Trophoblast cell (in vitro differentiated cells and primary cell): ENCODE data around the gene POLR2B.

Experiments used
- DNase-seq, 2 donors: peaks; one replicate each; pipeline ENCODE4 v3.0.0-alpha.2; 2016
- H2AFZ ChIP-seq: 2 replicates; pipeline ENCODE4 v1.6.1; 2013; ENCODE audit warnings: low read length, moderate library complexity, mild to moderate bottlenecking; ENCODE audit not compliant: insufficient read depth, poor library complexity
- H2AK5ac ChIP-seq: 2 replicates; pipeline ENCODE4 v1.6.1; 2013; ENCODE audit warnings: mild to moderate bottlenecking, low read length
- H2BK120ac ChIP-seq: 2 replicates; pipeline ENCODE4 v1.6.1; 2013; ENCODE audit warnings: low read length, mild to moderate bottlenecking, moderate library complexity; ENCODE audit not compliant: insufficient read depth, poor library complexity
- H2BK12ac ChIP-seq: 2 replicates; pipeline ENCODE4 v1.6.1; 2013; ENCODE audit warnings: mild to moderate bottlenecking, low read length, moderate library complexity
- H2BK5ac ChIP-seq: 2 replicates; pipeline ENCODE4 v1.6.1; 2013; ENCODE audit warnings: low read length, low read depth, moderate library complexity, mild to moderate bottlenecking; ENCODE audit not compliant: poor library complexity
- H3K14ac ChIP-seq: 2 replicates; pipeline ENCODE4 v1.6.1; 2013; ENCODE audit warnings: mild to moderate bottlenecking, low read length
- H3K18ac ChIP-seq: 2 replicates; pipeline ENCODE4 v1.6.1; 2013; ENCODE audit warnings: mild to moderate bottlenecking, low read length
- H3K23ac ChIP-seq: 2 replicates; pipeline ENCODE4 v1.6.1; 2013; ENCODE audit warnings: low read length
- H3K27ac ChIP-seq: 2 replicates; pipeline ENCODE4 v1.5.1; 2013; ENCODE audit warnings: low read depth, mild to moderate bottlenecking, inconsistent platforms, low read length, moderate library complexity
- H3K27me3 ChIP-seq: 2 replicates; pipeline ENCODE4 v1.6.1; 2013; ENCODE audit warnings: inconsistent platforms, mild to moderate bottlenecking, low read length, moderate library complexity; ENCODE audit not compliant: insufficient read depth
- H3K36me3 ChIP-seq, 2 experiments: 1 replicate in 1 of 2; 2 replicates in 1 of 2; pipeline ENCODE4 v1.6.1; 2013; ENCODE audit warnings: low read length in 2 of 2, mild to moderate bottlenecking in 2 of 2, moderate library complexity in 1 of 2; ENCODE audit not compliant: insufficient read depth in 2 of 2, control insufficient read depth in 1 of 2
- H3K4ac ChIP-seq: 2 replicates; pipeline ENCODE4 v1.6.1; 2013; ENCODE audit warnings: low read depth, mild to moderate bottlenecking, low read length, moderate library complexity
- H3K4me1 ChIP-seq, 2 experiments: 1 replicate in 1 of 2; 2 replicates in 1 of 2; pipeline ENCODE4 v1.6.1; 2013; ENCODE audit warnings: low read length in 2 of 2, mild to moderate bottlenecking in 2 of 2, moderate library complexity in 1 of 2; ENCODE audit not compliant: insufficient read depth in 2 of 2, control insufficient read depth in 1 of 2
- H3K4me2 ChIP-seq: 2 replicates; pipeline ENCODE4 v1.6.1; 2013; ENCODE audit warnings: inconsistent platforms, mild to moderate bottlenecking, low read length, moderate library complexity
- H3K4me3 ChIP-seq: 2 replicates; pipeline ENCODE4 v1.5.1; 2013; ENCODE audit warnings: mild to moderate bottlenecking, low read depth, low read length, inconsistent platforms
- H3K79me1 ChIP-seq: one replicate; pipeline ENCODE4 v1.6.1; 2013; ENCODE audit warnings: low read length
- H3K79me2 ChIP-seq: 2 replicates; pipeline ENCODE4 v1.6.1; 2013; ENCODE audit warnings: low read length, mild to moderate bottlenecking; ENCODE audit not compliant: control insufficient read depth, insufficient read depth, poor library complexity
- H3K9ac ChIP-seq: 2 replicates; pipeline ENCODE4 v1.6.1; 2013; ENCODE audit warnings: mild to moderate bottlenecking, low read length
- H3K9me3 ChIP-seq: 2 replicates; pipeline ENCODE4 v1.6.1; 2013; ENCODE audit warnings: low read depth, mild to moderate bottlenecking, control low read depth, inconsistent platforms, low read length; ENCODE audit not compliant: insufficient read depth
- H4K12ac ChIP-seq: 2 replicates; pipeline ENCODE4 v1.6.1; 2013; ENCODE audit warnings: low read depth, mild to moderate bottlenecking, low read length, moderate library complexity
- H4K8ac ChIP-seq: 2 replicates; pipeline ENCODE4 v1.6.1; 2013; ENCODE audit warnings: low read depth, mild to moderate bottlenecking, low read length, moderate library complexity
- H4K91ac ChIP-seq: one replicate; pipeline ENCODE4 v1.6.1; 2013; ENCODE audit warnings: low read depth, mild to moderate bottlenecking, low read length, moderate library complexity
- whole genome bisulfite sequencing: extraction: QIAGEN DNeasy Blood & Tissue Kit; methylation state at CpG from one replicate; pipeline ENCODE4 v1.1.7; 2013; ENCODE audit warnings: missing lambda C conversion rate; ENCODE audit not compliant: insufficient read length, insufficient coverage; ENCODE audit errors: extremely low coverage; 5-methylcytosine and 5-hydroxymethylcytosine counted together

The POLR2B gene

GRCh38 chr4:57068237-57068981 lies 89.7 kb downstream of the POLR2B start:
- H3K4me1 ChIP-seq: peaks cover 10 to 19% of the 10 kb centered on the region in 2 experiments
- no peak overlapping the region for H2BK5ac ChIP-seq
- H4K12ac ChIP-seq: no peak overlapping the region
- H3K4me2 ChIP-seq: no peak overlapping the region
- H3K27ac ChIP-seq: no peak overlapping the region
- no peak overlapping the region for H2AFZ ChIP-seq
- H3K79me2 ChIP-seq: peaks cover 2% of the 10 kb centered on the region
- no peak overlapping the region for H2BK12ac ChIP-seq
- no peak overlapping the region for H3K14ac ChIP-seq
- H3K23ac ChIP-seq: no peak overlapping the region
- no peak overlapping the region for H2BK120ac ChIP-seq
- H3K9ac ChIP-seq: no peak overlapping the region
- H3K4ac ChIP-seq: no peak overlapping the region
- no peaks in the 10 kb centered on the region for H3K27me3 ChIP-seq
- no peaks in the 10 kb centered on the region for H3K9me3 ChIP-seq
- no peak overlapping the region for H3K4me3 ChIP-seq
- H3K36me3 ChIP-seq: peaks cover 16 to 26% of the 10 kb centered on the region in 2 experiments
- no peak for DNase-seq
- H3K79me1 ChIP-seq: peaks cover 11% of the 10 kb centered on the region
- H4K8ac ChIP-seq: no peak overlapping the region
- H2AK5ac ChIP-seq: no peak overlapping the region
- no peak overlapping the region for H4K91ac ChIP-seq
- H3K18ac ChIP-seq: no peak overlapping the region
- no CpG with 5 or more reads among the region's 8 CpGs for WGBS

GRCh38 chr4:57070461-57070860 lies 91.8 kb downstream of the POLR2B start:
- Histone ChIP-seq H3K4ac (no peak overlapping the region), H3K27ac (no peak overlapping the region), H2BK120ac (no peak overlapping the region), H3K18ac (no peak overlapping the region), H3K14ac (no peak overlapping the region), H4K8ac (no peak overlapping the region), H2AK5ac (no peak overlapping the region), H3K4me3 (no peak overlapping the region), H3K79me2 (no peaks in the 10 kb centered on the region), H2AFZ (no peak overlapping the region), H2BK12ac (no peak overlapping the region), H3K27me3 (no peaks in the 10 kb centered on the region), H4K12ac (no peak overlapping the region), H4K91ac (no peak overlapping the region), H2BK5ac (no peak overlapping the region), H3K36me3 (peaks cover 16 to 23% of the 10 kb centered on the region in 2 experiments), H3K9ac (no peak overlapping the region), H3K79me1 (peaks cover 7% of the 10 kb centered on the region), H3K23ac (no peak overlapping the region), H3K9me3 (no peaks in the 10 kb centered on the region), H3K4me1 (peaks cover 6 to 9% of the 10 kb centered on the region in 2 experiments), H3K4me2 (no peak overlapping the region)
- DNase-seq: no peak
- WGBS: no CpG with 5 or more reads among the region's 2 CpGs

- H3K4me2 ChIP-seq: no peak overlapping the region
- no peak overlapping the region for H3K18ac ChIP-seq
- peaks cover 0 to 4% of the 10 kb centered on the region in 2 experiments for H3K4me1 ChIP-seq
- H3K9ac ChIP-seq: no peak overlapping the region
- peaks cover 1% of the 10 kb centered on the region for H3K79me2 ChIP-seq
- H2AK5ac ChIP-seq: no peak overlapping the region
- peaks cover 11 to 20% of the 10 kb centered on the region in 2 experiments for H3K36me3 ChIP-seq
- no peak overlapping the region for H2AFZ ChIP-seq
- no peak overlapping the region for H2BK5ac ChIP-seq
- WGBS: no CpG with 5 or more reads among the region's 2 CpGs
- no peak overlapping the region for H3K23ac ChIP-seq
- no peak overlapping the region for H3K4ac ChIP-seq
- H3K4me3 ChIP-seq: no peak overlapping the region
- H3K27ac ChIP-seq: no peak overlapping the region
- H4K12ac ChIP-seq: no peak overlapping the region
- no peak overlapping the region for H4K91ac ChIP-seq
- no peak overlapping the region for H4K8ac ChIP-seq
- no peaks in the 10 kb centered on the region for H3K27me3 ChIP-seq
- no peak overlapping the region for H2BK12ac ChIP-seq
- peaks cover 8% of the 10 kb centered on the region for H3K79me1 ChIP-seq
- DNase-seq: no peak
- H2BK120ac ChIP-seq: no peak overlapping the region
- H3K9me3 ChIP-seq: no peaks in the 10 kb centered on the region
- no peak overlapping the region for H3K14ac ChIP-seq
Measured at GRCh38 chr4:57071326-57071725, 92.6 kb downstream of the POLR2B start.

GRCh38 chr4:57073559-57073958 lies 94.9 kb downstream of the POLR2B start:
- Histone ChIP-seq H3K27ac (no peak overlapping the region), H4K91ac (no peak overlapping the region), H2AK5ac (no peak overlapping the region), H2BK120ac (no peak overlapping the region), H3K79me1 (peaks cover 17% of the 10 kb centered on the region), H3K14ac (no peak overlapping the region), H3K23ac (no peak overlapping the region), H2BK12ac (no peak overlapping the region), H3K4me1 (peaks cover 6 to 11% of the 10 kb centered on the region in 2 experiments), H3K4me2 (no peak overlapping the region), H3K9me3 (no peaks in the 10 kb centered on the region), H3K4me3 (no peak overlapping the region), H2BK5ac (no peak overlapping the region), H4K12ac (no peak overlapping the region), H3K9ac (no peak overlapping the region), H3K79me2 (peaks cover 1% of the 10 kb centered on the region), H3K27me3 (no peaks in the 10 kb centered on the region), H2AFZ (no peak overlapping the region), H3K36me3 (peaks cover 10 to 22% of the 10 kb centered on the region in 2 experiments), H4K8ac (no peak overlapping the region), H3K18ac (no peak overlapping the region), H3K4ac (no peak overlapping the region)
- WGBS: no CpG with 5 or more reads among the region's 5 CpGs
- peak in 1 of 2 donors; percentile 42 for DNase-seq
